Measurements from ENCODE around the gene NCOR1. TPM values are rescaled to one million over a fixed set of nuclear protein-coding genes. Genes with fewer than 3 reads are reported as not detected.

The NCOR1 gene
- total and polyA plus RNA-seq, 2 of the 13 experiments (the other 11 are each of a cell fraction or from before 2014, with no cell fraction given), result 57.0 to 71.7 TPM

- TF ChIP-seq ZNF564 (CRISPR knock-in tag; IDR thresholded peaks at IDR 0.05) (peak; percentile 85; the same call in 1 of the 2 replicates), PAF1 (CRISPR knock-in tag; IDR thresholded peaks at IDR 0.05) (no peak), ZNF781 (CRISPR knock-in tag; IDR thresholded peaks at IDR 0.05; ENCODE audit: borderline replicate concordance, not compliant biosample characterization) (peak; percentile 72), ZNF567 (CRISPR knock-in tag; IDR thresholded peaks at IDR 0.05; ENCODE audit: borderline replicate concordance) (no peak), ATRX (CRISPR knock-in tag; IDR thresholded peaks at IDR 0.05; ENCODE audit: borderline replicate concordance) (no peak), GATA4 (IDR thresholded peaks at IDR 0.05; ENCODE audit: borderline replicate concordance, low read depth) (peak; percentile 48; the same call in 1 of the 2 replicates), ARNT (IDR thresholded peaks at IDR 0.05) (no peak), HNF4A (CRISPR knock-in tag; IDR thresholded peaks at IDR 0.05) (peak; percentile 11; the same call in 1 of the 2 replicates), SPEN (CRISPR knock-in tag; IDR thresholded peaks at IDR 0.05; ENCODE audit: low read depth) (peak; percentile 37; the same call in 1 of the 2 replicates), RNF219 (CRISPR knock-in tag; IDR thresholded peaks at IDR 0.05) (no peak; the same call in 1 of the 2 replicates), MAFK (conservative IDR thresholded peaks at IDR 0.05 in 1 of 2, IDR thresholded peaks at IDR 0.05 in 1 of 2; ENCODE audit: low read length in 2 of 2) (no peak), MEIS2 (CRISPR knock-in tag; IDR thresholded peaks at IDR 0.05) (peak; percentile 15; the same call in 1 of the 2 replicates), PAWR (CRISPR knock-in tag; IDR thresholded peaks at IDR 0.05; ENCODE audit: borderline replicate concordance) (no peak), DNMT3B (CRISPR knock-in tag; conservative IDR thresholded peaks at IDR 0.05) (no peak), GATAD1 (CRISPR knock-in tag; IDR thresholded peaks at IDR 0.05) (peak; percentile 69), SMARCC2 (IDR thresholded peaks at IDR 0.05) (no peak), TAF1 (CRISPR knock-in tag; IDR thresholded peaks at IDR 0.05) (peak; percentile 88), PLRG1 (conservative IDR thresholded peaks at IDR 0.05) (no peak), ZNF512B (CRISPR knock-in tag; IDR thresholded peaks at IDR 0.05; ENCODE audit: borderline replicate concordance) (peak; percentile 34; the same call in 1 of the 2 replicates), HNRNPLL (IDR thresholded peaks at IDR 0.05; ENCODE audit: low read depth, low read length, poor library complexity, severe bottlenecking) (peak; percentile 78), PRPF4 (IDR thresholded peaks at IDR 0.05; ENCODE audit: low read depth, low read length, poor library complexity, severe bottlenecking) (no peak), ZFP36L1 (CRISPR knock-in tag; IDR thresholded peaks at IDR 0.05) (peak; percentile 79), GPBP1L1 (CRISPR knock-in tag; IDR thresholded peaks at IDR 0.05) (no peak)
Measured at GRCh38 chr17:16215273-16215964, at the start of gene NCOR1 (continued).
